Suprapubic skin (tissue), 3 donors: ENCODE data around the gene GARIN5A.

Experiments used
- CTCF ChIP-seq, 2 donors: fragments of 200-600 bp in 1 of 2; fragments of 450-650 bp in 1 of 2; sonication (generic) in 1 of 2; IDR thresholded peaks; one replicate each; pipeline ENCODE4 v1.5.1; 2016 to 2019; ENCODE audit warnings: antibody characterized with exemption in 2 of 2, mild to moderate bottlenecking in 1 of 2, moderate library complexity in 1 of 2
- EP300 ChIP-seq: sonication (generic); formaldehyde crosslinking; IDR thresholded peaks from one replicate; pipeline ENCODE4 v1.6.1; 2017; ENCODE audit warnings: antibody characterized with exemption

DNA sequence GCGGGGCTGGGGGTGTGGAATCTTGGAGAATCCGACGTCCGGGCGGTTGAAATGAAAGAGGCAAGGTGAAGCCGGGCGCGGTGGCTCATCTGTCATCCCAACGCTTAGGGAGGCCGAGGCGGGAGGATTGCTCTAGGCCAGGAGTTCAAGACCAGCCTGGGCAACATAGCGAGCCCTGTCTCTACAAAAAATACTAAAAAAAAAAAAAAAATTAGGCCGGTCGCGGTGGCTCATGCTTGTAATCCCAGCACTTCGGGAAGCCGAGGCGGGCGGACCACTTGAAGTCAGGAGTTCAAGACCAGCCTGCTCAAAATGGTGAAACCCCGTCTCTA lies 225 bp upstream of the GARIN5A start:
- no peak for TF ChIP-seq CTCF (IDR thresholded peaks at IDR 0.05)
- TF ChIP-seq EP300 = no peak
